Stimulated activated CD8-positive, alpha-beta memory T cell treated with anti-CD3 and anti-CD28 coated beads, Interleukin-7, amount 100 ng/mL, for 48 hours (primary cell): ENCODE measurements around the gene SLC52A1.
A peak's percentile ranks its signal among the peaks of the same experiment; 100 is the strongest.

Experiments
- DNase-seq, 2 donors: peaks; one replicate each; pipeline ENCODE4 v3.0.0-alpha.2; 2020; ENCODE audit warnings: low read depth in 1 of 2; ENCODE audit errors: extremely low read depth in 1 of 2

The SLC52A1 gene

DNA sequence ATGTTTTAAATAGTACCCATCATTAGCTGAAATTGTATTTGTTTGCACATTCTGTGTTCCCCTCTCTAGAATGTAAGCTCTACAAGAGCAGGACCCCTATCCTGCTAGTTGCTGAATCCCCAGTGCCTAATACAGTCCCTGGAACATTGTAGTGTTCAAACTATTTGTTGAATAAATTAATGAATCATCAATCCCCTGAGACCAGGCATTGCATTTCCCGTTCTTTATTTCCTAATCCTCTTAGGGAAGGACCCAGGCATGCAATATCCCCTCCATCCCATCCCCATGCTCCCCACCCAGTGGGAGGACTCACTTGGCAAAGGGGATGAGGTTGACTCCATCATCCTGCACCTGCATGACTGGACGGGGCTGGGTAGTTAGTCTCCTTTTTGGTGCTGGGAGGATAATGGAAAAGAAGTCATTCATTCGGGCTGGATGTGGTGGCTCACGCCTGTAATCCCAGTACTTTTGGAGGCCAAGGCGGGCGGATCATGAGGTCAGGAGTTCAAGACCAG, 41.1 kb downstream of the SLC52A1 start:
- no peak for DNase-seq

- no peak for DNase-seq
Measured at GRCh38 chr17:4987767-4988567, 47.3 kb downstream of the SLC52A1 start.

DNA sequence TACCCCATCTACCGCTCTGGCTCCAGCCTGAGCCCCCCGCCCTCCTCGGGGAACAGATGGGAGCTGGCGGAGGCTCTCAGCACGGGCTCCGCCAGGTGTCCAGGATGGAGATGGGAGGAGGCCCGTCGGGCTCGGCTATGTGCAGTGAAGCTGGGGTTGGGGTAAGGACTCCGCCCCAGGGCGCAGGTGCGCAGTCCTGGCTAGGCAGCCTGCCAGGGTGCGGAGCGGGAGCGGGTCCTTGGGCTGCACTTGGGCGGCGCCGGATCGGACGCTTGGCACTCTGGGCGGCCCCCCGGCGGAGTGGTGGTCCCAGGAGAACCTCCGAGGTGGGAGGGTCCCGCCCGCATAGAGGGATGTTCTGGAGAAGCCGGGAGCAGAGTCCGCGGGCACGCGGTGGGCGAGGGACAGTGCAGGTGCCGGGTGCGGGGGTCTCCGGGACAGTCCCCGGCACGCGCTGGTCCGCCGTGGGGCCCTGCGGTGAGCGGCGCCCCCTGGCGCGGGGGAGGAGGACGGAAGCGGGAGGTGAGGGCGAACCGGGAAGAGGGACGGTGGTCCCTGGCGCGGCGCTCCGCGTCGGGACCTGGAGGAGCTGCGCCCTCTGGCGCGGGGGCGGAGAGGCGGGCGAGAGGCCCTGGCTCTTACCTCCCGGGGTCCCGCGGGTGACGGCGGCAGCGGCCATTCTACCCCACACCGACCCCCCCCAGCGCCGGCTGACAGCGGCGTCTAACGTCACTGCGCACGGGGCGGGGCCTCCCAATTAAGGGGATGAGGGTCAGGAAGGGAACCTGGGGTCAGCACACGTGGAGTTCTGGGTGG, 48.1 kb downstream of the SLC52A1 start, which contains the start of gene CAMTA2:
Gene CAMTA2, minus strand, starts transcription at position 725 of the 816 bp plus-strand sequence. CDS start 1,453 bp downstream, outside the sequence.
- peak; percentile 77 to 84 for DNase-seq

- no peak for DNase-seq
Measured at GRCh38 chr17:4986403-4986802, 48.8 kb downstream of the SLC52A1 start.
